K562 (cell line): Measurements from ENCODE around the gene TMEM203. TPM values are rescaled to one million over a fixed set of nuclear protein-coding genes. Genes with fewer than 3 reads are reported as not detected.

Source experiments
- EGR1 ChIP-seq: fragments of 450-650 bp; conservative IDR thresholded peaks from 2 replicates; pipeline ENCODE4 v1.6.1; 2017; ENCODE audit warnings: mild to moderate bottlenecking
- FOXA3 ChIP-seq, 2 experiments: fragments of 450-650 bp in 1 of 2; sonication (generic) in 1 of 2; formaldehyde crosslinking; IDR thresholded peaks in 1 of 2; conservative IDR thresholded peaks in 1 of 2; 2 replicates each; pipeline versions ENCODE4 v1.4.0 to v1.8.0; 2020 to 2022; ENCODE audit warnings: mild to moderate bottlenecking in 2 of 2, missing genetic modification reagents in 1 of 2
- NR2C1 ChIP-seq, 2 experiments: fragments of 450-650 bp; IDR thresholded peaks; 2 replicates each; pipeline ENCODE4 v1.6.1; 2017; ENCODE audit warnings: mild to moderate bottlenecking in 2 of 2, antibody characterized with exemption in 1 of 2, inconsistent platforms in 1 of 2, missing compliant biosample characterization in 1 of 2, missing genetic modification characterization in 1 of 2
- NR2C2 ChIP-seq, 2 experiments: fragments of 200-800 bp in 1 of 2; sonication (Bioruptor generic) in 1 of 2; sonication (generic) in 1 of 2; formaldehyde crosslinking in 1 of 2; IDR thresholded peaks; 2 replicates each; pipeline versions ENCODE4 v1.6.1 to v1.8.0; 2016 to 2022; ENCODE audit warnings: mild to moderate bottlenecking in 1 of 2, missing compliant biosample characterization in 1 of 2, missing genetic modification characterization in 1 of 2, missing genetic modification reagents in 1 of 2
- SP1 ChIP-seq: sonication (generic); formaldehyde crosslinking; IDR thresholded peaks from 2 replicates; pipeline ENCODE4 v1.8.1; 2022; ENCODE audit warnings: mild to moderate bottlenecking, missing genetic modification reagents
- SRF ChIP-seq, 2 experiments: fragments of 250-450, 450-650 bp in 1 of 2; sonication (Bioruptor Pico) in 1 of 2; sonication (generic) in 1 of 2; formaldehyde crosslinking; IDR thresholded peaks; 2 replicates each; pipeline versions ENCODE4 v1.5.0 to v1.5.1; 2020 to 2022; ENCODE audit warnings: mild to moderate bottlenecking in 1 of 2, missing genetic modification reagents in 1 of 2
- TAF1 ChIP-seq: IDR thresholded peaks from 2 replicates; pipeline ENCODE4 v1.6.1; 2011; ENCODE audit warnings: mild to moderate bottlenecking, low read length, moderate library complexity; ENCODE audit not compliant: insufficient read depth, control insufficient read depth, severe bottlenecking; ENCODE audit errors: extremely low read depth
- U2AF2 ChIP-seq: fragments of 200-400 bp; formaldehyde crosslinking; optimal IDR thresholded peaks from 2 replicates; pipeline ENCODE3; 2017; ENCODE audit warnings: low read depth, mild to moderate bottlenecking, low read length
- ZNF384 ChIP-seq: IDR thresholded peaks from 2 replicates; pipeline ENCODE4 v1.6.1; 2012; ENCODE audit warnings: low read depth, low read length, improper control_type of control experiment
- polyA plus RNA-seq, 8 experiments: library from polyadenylated mRNA; depleted of rRNA in 4 of 8; stranded (reverse) in 5 of 8; unstranded in 3 of 8; fragments of >200 nt; fragmentation: Nextera tagmentation in 2 of 8; fragmentation: Illumina TruSeq in 1 of 8; extraction: Ambion mirVana in 2 of 8; extraction: Trizol in 1 of 8; gene quantifications; 2 replicates each; pipeline versions ENCODE4 v1.2.1 to v1.2.3, GENCODE V29; 2011 to 2014; ENCODE audit warnings: inconsistent platforms in 1 of 8, missing spikeins in 1 of 8
- total RNA-seq, 7 experiments: library from RNA; depleted of rRNA in 6 of 7; stranded (reverse); fragments of >200 nt in 6 of 7; fragmentation: Illumina TruSeq in 2 of 7; extraction: Trizol in 2 of 7; gene quantifications; 2 replicates each; pipeline versions ENCODE4 v1.2.1 to v1.2.3, GENCODE V29; 2011 to 2021; ENCODE audit warnings: low replicate concordance in 1 of 7
- TF ChIP-seq, protein P1 (sequence below), 2 experiments: fragments of 150-350 bp in 1 of 2; IDR thresholded peaks; 2 replicates each; pipeline ENCODE4 v1.6.1; 2012 to 2016; ENCODE audit warnings: low read depth in 2 of 2, low read length in 2 of 2, mild to moderate bottlenecking in 1 of 2, moderate library complexity in 1 of 2
- TF ChIP-seq, protein P2 (sequence below), 3 experiments: fragments of 200-800 bp in 1 of 3; fragments of 250-450 bp in 1 of 3; fragments of 450-650 bp in 1 of 3; sonication (Bioruptor Pico) in 1 of 3; sonication (Bioruptor generic) in 1 of 3; formaldehyde crosslinking in 1 of 3; IDR thresholded peaks; 2 replicates each; pipeline versions ENCODE4 v1.6.1 to v1.8.0; 2016 to 2022; ENCODE audit warnings: mild to moderate bottlenecking in 2 of 3, missing genetic modification characterization in 2 of 3, missing compliant biosample characterization in 1 of 3, moderate library complexity in 1 of 3
- TF ChIP-seq, protein P3 (sequence below): fragments of 450-650 bp; formaldehyde crosslinking; IDR thresholded peaks from 2 replicates; pipeline ENCODE4 v1.4.0; 2022; ENCODE audit warnings: missing genetic modification characterization
- TF ChIP-seq, protein P4 (sequence below): sonication (generic); formaldehyde crosslinking; IDR thresholded peaks from 2 replicates; pipeline ENCODE4 v1.8.0; 2022; ENCODE audit warnings: mild to moderate bottlenecking, missing genetic modification reagents

Gene TMEM203
- total and polyA plus RNA-seq, 9 of the 15 experiments (the other 6 are each of a cell fraction or from before 2014, with no cell fraction given): 8.8 to 59.5 (median 37.6) TPM

DNA sequence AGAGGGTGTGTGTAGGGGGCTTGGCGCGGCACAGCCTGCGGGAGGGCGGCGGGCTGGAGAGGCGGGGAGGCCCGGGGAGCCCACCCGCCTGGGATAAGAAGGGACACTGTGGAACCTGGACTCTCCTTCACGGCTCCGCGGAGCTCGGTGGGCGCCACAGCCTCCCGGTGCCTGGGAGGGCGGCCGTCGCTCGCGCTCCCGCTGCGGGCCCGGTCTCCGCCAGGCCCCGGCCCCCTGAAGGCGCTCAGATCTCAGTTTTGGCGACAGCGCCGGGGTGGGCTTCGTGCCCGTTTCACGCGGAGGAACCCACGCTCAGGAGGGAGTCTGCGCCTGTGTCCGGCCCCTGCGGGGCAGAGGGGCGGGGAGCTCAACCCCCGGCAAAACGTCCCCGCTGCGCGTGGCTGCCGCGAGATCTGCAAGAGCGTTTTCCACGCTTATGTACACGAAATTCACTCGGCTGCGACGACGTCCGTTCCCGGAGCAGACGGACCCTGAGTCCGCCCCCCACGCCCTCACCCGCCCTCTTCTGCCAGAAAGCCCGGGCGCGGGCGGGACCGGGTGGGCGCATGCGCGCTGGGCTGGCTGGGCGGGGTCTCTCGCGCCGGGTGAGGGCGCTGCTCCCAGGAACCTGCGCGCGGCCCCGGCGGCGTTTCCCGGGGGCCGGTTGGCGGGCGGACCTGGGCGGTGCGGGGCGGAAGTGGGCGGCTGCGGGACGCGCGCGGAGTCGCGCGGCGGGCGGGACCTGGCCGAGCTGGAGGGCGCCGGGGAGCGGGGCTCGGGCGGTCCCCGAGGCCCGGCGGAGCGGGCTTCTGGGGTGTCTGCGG, 49.4 kb upstream of the TMEM203 start, which contains the start of gene NELFB (continued):
- peak; percentile 72 for TF ChIP-seq SP1
- TF ChIP-seq, protein P1, sequence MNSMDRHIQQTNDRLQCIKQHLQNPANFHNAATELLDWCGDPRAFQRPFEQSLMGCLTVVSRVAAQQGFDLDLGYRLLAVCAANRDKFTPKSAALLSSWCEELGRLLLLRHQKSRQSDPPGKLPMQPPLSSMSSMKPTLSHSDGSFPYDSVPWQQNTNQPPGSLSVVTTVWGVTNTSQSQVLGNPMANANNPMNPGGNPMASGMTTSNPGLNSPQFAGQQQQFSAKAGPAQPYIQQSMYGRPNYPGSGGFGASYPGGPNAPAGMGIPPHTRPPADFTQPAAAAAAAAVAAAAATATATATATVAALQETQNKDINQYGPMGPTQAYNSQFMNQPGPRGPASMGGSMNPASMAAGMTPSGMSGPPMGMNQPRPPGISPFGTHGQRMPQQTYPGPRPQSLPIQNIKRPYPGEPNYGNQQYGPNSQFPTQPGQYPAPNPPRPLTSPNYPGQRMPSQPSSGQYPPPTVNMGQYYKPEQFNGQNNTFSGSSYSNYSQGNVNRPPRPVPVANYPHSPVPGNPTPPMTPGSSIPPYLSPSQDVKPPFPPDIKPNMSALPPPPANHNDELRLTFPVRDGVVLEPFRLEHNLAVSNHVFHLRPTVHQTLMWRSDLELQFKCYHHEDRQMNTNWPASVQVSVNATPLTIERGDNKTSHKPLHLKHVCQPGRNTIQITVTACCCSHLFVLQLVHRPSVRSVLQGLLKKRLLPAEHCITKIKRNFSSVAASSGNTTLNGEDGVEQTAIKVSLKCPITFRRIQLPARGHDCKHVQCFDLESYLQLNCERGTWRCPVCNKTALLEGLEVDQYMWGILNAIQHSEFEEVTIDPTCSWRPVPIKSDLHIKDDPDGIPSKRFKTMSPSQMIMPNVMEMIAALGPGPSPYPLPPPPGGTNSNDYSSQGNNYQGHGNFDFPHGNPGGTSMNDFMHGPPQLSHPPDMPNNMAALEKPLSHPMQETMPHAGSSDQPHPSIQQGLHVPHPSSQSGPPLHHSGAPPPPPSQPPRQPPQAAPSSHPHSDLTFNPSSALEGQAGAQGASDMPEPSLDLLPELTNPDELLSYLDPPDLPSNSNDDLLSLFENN (IDR thresholded peaks at IDR 0.05; ENCODE audit: low read depth in 2 of 2, low read length in 2 of 2): peak in 1 of 2 experiments; percentile 39; a peak in 1 of 4 replicates
- TF ChIP-seq FOXA3 (CRISPR knock-in tag; conservative IDR thresholded peaks at IDR 0.05 in 1 of 2, IDR thresholded peaks at IDR 0.05 in 1 of 2): 0 out of 4 replicates have a peak, but pooled peaks of 1 of the 2 experiments have one; percentile 24
- no peak for TF ChIP-seq NR2C1 (IDR thresholded peaks at IDR 0.05)
- no peak for TF ChIP-seq NR2C1 (tag; IDR thresholded peaks at IDR 0.05)
- TF ChIP-seq EGR1: peak; percentile 79
- TF ChIP-seq U2AF2: no peak
- peak; percentile 84 for TF ChIP-seq TAF1
- TF ChIP-seq ZNF384: peak; percentile 6; the same call in 1 of the 2 replicates
- TF ChIP-seq, protein P2, sequence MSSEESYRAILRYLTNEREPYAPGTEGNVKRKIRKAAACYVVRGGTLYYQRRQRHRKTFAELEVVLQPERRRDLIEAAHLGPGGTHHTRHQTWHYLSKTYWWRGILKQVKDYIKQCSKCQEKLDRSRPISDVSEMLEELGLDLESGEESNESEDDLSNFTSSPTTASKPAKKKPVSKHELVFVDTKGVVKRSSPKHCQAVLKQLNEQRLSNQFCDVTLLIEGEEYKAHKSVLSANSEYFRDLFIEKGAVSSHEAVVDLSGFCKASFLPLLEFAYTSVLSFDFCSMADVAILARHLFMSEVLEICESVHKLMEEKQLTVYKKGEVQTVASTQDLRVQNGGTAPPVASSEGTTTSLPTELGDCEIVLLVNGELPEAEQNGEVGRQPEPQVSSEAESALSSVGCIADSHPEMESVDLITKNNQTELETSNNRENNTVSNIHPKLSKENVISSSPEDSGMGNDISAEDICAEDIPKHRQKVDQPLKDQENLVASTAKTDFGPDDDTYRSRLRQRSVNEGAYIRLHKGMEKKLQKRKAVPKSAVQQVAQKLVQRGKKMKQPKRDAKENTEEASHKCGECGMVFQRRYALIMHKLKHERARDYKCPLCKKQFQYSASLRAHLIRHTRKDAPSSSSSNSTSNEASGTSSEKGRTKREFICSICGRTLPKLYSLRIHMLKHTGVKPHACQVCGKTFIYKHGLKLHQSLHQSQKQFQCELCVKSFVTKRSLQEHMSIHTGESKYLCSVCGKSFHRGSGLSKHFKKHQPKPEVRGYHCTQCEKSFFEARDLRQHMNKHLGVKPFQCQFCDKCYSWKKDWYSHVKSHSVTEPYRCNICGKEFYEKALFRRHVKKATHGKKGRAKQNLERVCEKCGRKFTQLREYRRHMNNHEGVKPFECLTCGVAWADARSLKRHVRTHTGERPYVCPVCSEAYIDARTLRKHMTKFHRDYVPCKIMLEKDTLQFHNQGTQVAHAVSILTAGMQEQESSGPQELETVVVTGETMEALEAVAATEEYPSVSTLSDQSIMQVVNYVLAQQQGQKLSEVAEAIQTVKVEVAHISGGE (CRISPR knock-in tag; IDR thresholded peaks at IDR 0.05): peak; percentile 98 to 100 (median 99)
- TF ChIP-seq, protein P3, sequence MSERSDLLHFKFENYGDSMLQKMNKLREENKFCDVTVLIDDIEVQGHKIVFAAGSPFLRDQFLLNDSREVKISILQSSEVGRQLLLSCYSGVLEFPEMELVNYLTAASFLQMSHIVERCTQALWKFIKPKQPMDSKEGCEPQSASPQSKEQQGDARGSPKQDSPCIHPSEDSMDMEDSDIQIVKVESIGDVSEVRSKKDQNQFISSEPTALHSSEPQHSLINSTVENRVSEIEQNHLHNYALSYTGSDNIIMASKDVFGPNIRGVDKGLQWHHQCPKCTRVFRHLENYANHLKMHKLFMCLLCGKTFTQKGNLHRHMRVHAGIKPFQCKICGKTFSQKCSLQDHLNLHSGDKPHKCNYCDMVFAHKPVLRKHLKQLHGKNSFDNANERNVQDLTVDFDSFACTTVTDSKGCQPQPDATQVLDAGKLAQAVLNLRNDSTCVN (CRISPR knock-in tag): no peak; the same call in 1 of the 2 replicates
- no peak for TF ChIP-seq NR2C2 (CRISPR knock-in tag; IDR thresholded peaks at IDR 0.05)
- TF ChIP-seq NR2C2 (tag; IDR thresholded peaks at IDR 0.05): peak; percentile 79
- TF ChIP-seq, protein P4, sequence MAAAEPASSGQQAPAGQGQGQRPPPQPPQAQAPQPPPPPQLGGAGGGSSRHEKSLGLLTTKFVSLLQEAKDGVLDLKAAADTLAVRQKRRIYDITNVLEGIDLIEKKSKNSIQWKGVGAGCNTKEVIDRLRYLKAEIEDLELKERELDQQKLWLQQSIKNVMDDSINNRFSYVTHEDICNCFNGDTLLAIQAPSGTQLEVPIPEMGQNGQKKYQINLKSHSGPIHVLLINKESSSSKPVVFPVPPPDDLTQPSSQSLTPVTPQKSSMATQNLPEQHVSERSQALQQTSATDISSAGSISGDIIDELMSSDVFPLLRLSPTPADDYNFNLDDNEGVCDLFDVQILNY (CRISPR knock-in tag): no peak
- peak in 1 of 2 experiments; percentile 50; a peak in 1 of 4 replicates for TF ChIP-seq SRF (CRISPR knock-in tag; IDR thresholded peaks at IDR 0.05)
